Gastroesophageal sphincter (tissue), 3 donors: ENCODE results near the gene RAP1GAP2.

Experiments
- POLR2A ChIP-seq, 2 donors: fragments of 450-650 bp; IDR thresholded peaks; one replicate each; pipeline ENCODE4 v1.6.1; 2017; ENCODE audit warnings: antibody characterized with exemption in 2 of 2, mild to moderate bottlenecking in 2 of 2, moderate library complexity in 1 of 2
- TF ChIP-seq, protein P1 (sequence below), 4 experiments: fragments of 200-600 bp in 2 of 4; fragments of 450-650 bp in 2 of 4; sonication (generic) in 1 of 4; IDR thresholded peaks; one replicate each; pipeline ENCODE4 v1.5.1; 2017 to 2019; ENCODE audit warnings: antibody characterized with exemption in 4 of 4, mild to moderate bottlenecking in 2 of 4, moderate library complexity in 2 of 4

DNA sequence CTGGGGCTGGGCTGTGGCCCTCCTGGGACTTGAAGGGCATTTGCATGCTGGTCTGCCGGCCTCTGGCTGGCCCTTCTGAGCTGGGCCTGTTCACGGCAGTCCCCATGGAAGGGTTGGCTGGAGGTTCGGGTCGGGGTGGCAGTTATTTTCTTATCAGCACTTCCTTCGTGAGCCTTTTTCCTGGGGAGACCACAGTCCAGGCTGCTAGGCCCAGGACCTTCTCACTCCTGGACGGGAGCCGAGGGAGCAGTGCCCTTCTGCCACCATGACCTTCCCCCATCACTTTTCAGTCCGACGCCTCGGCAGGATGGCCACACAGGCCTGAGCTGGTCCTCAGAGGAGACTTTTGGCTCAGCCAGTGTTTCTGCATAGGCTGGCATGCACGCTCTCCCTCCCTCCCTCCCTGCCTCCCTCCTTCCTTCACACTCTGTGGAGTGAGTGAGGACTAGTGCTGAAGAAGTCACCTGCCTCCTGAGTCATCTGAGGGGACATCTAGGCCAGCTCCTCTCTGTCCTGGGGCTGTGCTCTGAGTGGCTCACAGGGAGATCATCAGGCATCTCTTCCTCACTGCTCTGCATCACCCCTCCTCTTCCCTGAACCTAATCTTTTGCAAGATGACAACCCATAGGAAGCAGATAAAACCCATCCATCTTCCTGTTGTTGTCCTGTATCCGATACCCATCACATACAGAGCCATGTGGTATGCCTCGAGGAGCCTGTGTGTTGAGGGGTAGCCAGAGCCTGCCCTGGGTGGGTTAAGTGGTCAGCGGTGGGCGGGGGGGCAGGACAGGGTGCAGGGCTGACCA lies 109.7 kb downstream of the RAP1GAP2 start:
- TF ChIP-seq, protein P1, sequence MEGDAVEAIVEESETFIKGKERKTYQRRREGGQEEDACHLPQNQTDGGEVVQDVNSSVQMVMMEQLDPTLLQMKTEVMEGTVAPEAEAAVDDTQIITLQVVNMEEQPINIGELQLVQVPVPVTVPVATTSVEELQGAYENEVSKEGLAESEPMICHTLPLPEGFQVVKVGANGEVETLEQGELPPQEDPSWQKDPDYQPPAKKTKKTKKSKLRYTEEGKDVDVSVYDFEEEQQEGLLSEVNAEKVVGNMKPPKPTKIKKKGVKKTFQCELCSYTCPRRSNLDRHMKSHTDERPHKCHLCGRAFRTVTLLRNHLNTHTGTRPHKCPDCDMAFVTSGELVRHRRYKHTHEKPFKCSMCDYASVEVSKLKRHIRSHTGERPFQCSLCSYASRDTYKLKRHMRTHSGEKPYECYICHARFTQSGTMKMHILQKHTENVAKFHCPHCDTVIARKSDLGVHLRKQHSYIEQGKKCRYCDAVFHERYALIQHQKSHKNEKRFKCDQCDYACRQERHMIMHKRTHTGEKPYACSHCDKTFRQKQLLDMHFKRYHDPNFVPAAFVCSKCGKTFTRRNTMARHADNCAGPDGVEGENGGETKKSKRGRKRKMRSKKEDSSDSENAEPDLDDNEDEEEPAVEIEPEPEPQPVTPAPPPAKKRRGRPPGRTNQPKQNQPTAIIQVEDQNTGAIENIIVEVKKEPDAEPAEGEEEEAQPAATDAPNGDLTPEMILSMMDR (IDR thresholded peaks at IDR 0.05), result no peak
- TF ChIP-seq POLR2A (IDR thresholded peaks at IDR 0.05), result no peak
